HEK293 (cell line): ENCODE results near the gene PLCL1.

ENCODE experiments used
- ZBTB20 ChIP-seq: fragments of 450-650 bp; formaldehyde crosslinking; IDR thresholded peaks from 2 replicates; pipeline ENCODE4 v1.5.1; 2016; ENCODE audit warnings: missing biosample characterization, missing genetic modification characterization
- ZNF514 ChIP-seq: fragments of 450-650 bp; formaldehyde crosslinking; IDR thresholded peaks from 2 replicates; pipeline ENCODE4 v1.5.1; 2016; ENCODE audit warnings: missing biosample characterization, missing genetic modification characterization
- ZNF777 ChIP-seq: fragments of 450-650 bp; formaldehyde crosslinking; IDR thresholded peaks from 2 replicates; pipeline ENCODE4 v1.5.1; 2017; ENCODE audit warnings: missing biosample characterization, missing genetic modification characterization, borderline replicate concordance
- TF ChIP-seq, protein P1 (sequence below): fragments of 450-650 bp; formaldehyde crosslinking; IDR thresholded peaks from 2 replicates; pipeline ENCODE4 v1.5.1; 2016; ENCODE audit warnings: missing biosample characterization, missing genetic modification characterization
- TF ChIP-seq, protein P2 (sequence below): fragments of 450-650 bp; formaldehyde crosslinking; IDR thresholded peaks from 2 replicates; pipeline ENCODE4 v1.5.1; 2017; ENCODE audit warnings: missing biosample characterization, missing genetic modification characterization
- TF ChIP-seq, protein P3 (sequence below): fragments of 450-650 bp; formaldehyde crosslinking; IDR thresholded peaks from 2 replicates; pipeline ENCODE4 v1.5.1; 2016; ENCODE audit warnings: missing biosample characterization, missing genetic modification characterization, low read depth
- TF ChIP-seq, protein P4 (sequence below): fragments of 450-650 bp; formaldehyde crosslinking; IDR thresholded peaks from 2 replicates; pipeline ENCODE4 v1.5.1; 2016; ENCODE audit warnings: missing biosample characterization, missing genetic modification characterization

DNA sequence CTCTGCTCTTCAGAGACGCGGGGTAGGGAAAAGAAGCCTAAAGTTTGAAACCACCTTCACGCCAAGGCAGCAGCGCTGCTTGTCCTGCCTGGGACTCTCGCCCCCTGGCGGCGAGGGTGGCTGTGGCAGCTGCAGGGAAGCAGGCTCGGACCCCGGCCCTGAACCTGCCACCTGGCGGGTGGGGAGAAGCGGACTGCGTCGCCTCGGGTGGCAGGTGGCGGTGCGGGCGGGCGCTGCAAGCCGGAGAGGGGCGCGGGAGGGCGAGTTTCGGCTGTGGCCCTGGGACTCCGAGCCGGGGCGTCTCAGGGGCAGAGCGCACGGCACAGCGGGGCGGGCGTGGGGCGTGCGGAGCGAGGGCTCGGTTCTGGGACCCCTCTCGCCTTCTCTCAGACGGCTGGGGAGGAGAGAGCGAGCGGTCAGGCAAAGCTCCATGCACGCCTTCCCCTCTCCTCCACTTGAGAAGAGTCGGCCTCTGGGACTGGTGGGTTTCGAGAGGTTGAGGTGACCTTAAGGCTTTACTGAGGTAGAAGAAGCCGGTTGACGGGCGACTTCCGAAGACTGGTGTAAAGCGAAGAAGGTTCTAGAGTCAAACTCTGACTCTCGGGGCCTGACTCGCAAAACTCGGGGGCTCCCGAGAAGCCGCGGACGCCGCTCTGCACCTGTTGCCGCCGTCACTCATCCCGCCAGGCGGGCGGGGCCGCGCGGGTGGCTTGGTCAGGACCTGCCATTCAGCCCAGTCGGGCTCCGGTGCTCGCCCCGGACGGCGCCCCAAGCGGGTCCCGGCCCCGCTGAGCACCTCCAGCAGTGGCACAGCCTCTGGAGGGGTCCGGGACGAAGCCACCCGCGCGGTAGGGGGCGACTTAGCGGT, 18.1 kb upstream of the PLCL1 start:
- TF ChIP-seq ZBTB20 (tag by site-specific recombination) (no peak), ZNF777 (tag by site-specific recombination) (no peak), ZNF514 (tag by site-specific recombination) (no peak)
- TF ChIP-seq, protein P1, sequence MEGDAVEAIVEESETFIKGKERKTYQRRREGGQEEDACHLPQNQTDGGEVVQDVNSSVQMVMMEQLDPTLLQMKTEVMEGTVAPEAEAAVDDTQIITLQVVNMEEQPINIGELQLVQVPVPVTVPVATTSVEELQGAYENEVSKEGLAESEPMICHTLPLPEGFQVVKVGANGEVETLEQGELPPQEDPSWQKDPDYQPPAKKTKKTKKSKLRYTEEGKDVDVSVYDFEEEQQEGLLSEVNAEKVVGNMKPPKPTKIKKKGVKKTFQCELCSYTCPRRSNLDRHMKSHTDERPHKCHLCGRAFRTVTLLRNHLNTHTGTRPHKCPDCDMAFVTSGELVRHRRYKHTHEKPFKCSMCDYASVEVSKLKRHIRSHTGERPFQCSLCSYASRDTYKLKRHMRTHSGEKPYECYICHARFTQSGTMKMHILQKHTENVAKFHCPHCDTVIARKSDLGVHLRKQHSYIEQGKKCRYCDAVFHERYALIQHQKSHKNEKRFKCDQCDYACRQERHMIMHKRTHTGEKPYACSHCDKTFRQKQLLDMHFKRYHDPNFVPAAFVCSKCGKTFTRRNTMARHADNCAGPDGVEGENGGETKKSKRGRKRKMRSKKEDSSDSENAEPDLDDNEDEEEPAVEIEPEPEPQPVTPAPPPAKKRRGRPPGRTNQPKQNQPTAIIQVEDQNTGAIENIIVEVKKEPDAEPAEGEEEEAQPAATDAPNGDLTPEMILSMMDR (tag by site-specific recombination): no peak
- TF ChIP-seq, protein P2, sequence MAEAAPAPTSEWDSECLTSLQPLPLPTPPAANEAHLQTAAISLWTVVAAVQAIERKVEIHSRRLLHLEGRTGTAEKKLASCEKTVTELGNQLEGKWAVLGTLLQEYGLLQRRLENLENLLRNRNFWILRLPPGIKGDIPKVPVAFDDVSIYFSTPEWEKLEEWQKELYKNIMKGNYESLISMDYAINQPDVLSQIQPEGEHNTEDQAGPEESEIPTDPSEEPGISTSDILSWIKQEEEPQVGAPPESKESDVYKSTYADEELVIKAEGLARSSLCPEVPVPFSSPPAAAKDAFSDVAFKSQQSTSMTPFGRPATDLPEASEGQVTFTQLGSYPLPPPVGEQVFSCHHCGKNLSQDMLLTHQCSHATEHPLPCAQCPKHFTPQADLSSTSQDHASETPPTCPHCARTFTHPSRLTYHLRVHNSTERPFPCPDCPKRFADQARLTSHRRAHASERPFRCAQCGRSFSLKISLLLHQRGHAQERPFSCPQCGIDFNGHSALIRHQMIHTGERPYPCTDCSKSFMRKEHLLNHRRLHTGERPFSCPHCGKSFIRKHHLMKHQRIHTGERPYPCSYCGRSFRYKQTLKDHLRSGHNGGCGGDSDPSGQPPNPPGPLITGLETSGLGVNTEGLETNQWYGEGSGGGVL (tag by site-specific recombination): no peak
- TF ChIP-seq, protein P3, sequence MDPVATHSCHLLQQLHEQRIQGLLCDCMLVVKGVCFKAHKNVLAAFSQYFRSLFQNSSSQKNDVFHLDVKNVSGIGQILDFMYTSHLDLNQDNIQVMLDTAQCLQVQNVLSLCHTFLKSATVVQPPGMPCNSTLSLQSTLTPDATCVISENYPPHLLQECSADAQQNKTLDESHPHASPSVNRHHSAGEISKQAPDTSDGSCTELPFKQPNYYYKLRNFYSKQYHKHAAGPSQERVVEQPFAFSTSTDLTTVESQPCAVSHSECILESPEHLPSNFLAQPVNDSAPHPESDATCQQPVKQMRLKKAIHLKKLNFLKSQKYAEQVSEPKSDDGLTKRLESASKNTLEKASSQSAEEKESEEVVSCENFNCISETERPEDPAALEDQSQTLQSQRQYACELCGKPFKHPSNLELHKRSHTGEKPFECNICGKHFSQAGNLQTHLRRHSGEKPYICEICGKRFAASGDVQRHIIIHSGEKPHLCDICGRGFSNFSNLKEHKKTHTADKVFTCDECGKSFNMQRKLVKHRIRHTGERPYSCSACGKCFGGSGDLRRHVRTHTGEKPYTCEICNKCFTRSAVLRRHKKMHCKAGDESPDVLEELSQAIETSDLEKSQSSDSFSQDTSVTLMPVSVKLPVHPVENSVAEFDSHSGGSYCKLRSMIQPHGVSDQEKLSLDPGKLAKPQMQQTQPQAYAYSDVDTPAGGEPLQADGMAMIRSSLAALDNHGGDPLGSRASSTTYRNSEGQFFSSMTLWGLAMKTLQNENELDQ (tag by site-specific recombination): no peak
- TF ChIP-seq, protein P4, sequence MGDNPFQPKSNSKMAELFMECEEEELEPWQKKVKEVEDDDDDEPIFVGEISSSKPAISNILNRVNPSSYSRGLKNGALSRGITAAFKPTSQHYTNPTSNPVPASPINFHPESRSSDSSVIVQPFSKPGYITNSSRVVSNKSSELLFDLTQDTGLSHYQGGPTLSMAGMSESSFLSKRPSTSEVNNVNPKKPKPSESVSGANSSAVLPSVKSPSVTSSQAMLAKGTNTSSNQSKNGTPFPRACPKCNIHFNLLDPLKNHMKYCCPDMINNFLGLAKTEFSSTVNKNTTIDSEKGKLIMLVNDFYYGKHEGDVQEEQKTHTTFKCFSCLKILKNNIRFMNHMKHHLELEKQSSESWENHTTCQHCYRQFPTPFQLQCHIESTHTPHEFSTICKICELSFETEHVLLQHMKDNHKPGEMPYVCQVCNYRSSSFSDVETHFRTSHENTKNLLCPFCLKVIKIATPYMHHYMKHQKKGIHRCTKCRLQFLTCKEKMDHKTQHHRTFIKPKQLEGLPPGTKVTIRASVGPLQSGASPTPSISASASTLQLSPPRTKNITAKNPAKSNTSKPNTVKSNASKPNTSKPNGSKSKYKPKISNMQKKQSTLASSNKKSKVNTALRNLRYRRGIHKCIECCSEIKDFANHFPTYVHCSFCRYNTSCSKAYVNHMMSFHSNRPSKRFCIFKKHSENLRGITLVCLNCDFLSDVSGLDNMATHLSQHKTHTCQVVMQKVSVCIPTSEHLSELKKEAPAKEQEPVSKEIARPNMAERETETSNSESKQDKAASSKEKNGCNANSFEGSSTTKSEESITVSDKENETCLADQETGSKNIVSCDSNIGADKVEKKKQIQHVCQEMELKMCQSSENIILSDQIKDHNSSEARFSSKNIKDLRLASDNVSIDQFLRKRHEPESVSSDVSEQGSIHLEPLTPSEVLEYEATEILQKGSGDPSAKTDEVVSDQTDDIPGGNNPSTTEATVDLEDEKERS (tag by site-specific recombination): no peak
